ENCODE data around the gene RAP2A.

The RAP2A gene

DNA sequence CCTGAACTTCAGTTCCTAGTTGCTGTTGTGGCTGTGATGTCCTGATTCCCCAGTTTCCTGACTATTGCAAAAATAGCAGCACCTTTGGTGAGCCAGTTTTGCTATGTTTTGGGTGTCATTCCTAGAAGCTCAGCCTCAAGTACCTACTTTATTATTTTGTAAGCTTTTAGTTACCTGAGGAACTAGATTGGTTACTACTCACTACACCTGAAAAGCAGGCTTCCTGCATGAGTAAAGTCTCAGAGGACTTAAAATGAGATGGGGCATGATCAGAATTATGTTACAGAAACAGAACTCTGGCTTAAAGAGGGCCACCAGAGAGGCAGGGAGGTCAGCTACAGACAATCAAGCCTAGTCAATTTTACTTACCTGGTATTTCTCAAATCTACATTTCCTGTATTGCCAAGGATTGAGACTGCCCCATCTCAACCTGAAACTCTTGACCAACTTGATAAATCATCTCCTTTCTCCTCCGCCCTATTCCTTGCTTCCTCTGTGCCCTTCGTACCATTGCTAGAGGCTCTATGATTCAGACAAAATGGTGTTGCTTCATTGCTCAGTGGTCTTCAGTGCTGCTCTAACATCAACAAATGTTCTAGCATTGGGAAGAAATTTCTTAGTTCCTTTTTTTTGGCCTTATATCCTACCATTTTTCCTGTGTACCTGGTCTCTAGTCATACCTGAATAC is 58.9 kb downstream of the RAP2A start:
- no peak for DNase-seq (ENCODE audit: low read depth in 1 of 2, low spot score in 1 of 2)

GRCh38 chr13:97493456-97493855 is 59.5 kb downstream of the RAP2A start:
- no peak for DNase-seq (ENCODE audit: low read depth in 1 of 2, low spot score in 1 of 2)

- DNase-seq (ENCODE audit: low read depth in 1 of 2, low spot score in 1 of 2): no peak
Measured at GRCh38 chr13:97495678-97496077, 61.7 kb downstream of the RAP2A start.

DNA sequence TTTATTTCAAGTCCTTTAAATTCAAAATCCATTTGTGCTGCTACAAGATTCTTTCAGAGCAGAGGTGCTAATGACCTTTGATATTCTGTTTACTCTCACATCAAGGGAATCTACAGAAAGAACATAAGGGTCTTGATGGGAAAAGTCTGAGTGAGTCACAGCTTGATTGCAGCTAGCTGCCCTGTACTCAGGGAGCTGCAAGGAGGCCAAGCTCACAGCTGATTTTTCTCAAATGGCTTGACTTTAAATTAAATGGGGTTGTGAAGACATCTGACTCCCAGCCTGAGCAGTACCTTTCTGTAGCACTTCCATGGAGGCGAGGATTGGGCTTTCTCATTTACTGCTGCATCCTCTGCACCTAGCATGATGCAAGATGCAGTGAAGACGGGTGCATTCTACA is 62.5 kb downstream of the RAP2A start:
- no peak for DNase-seq (ENCODE audit: low read depth in 1 of 2, low spot score in 1 of 2)

GRCh38 chr13:97497400-97497799 is 63.4 kb downstream of the RAP2A start:
- DNase-seq (ENCODE audit: low read depth in 1 of 2, low spot score in 1 of 2): no peak

DNA sequence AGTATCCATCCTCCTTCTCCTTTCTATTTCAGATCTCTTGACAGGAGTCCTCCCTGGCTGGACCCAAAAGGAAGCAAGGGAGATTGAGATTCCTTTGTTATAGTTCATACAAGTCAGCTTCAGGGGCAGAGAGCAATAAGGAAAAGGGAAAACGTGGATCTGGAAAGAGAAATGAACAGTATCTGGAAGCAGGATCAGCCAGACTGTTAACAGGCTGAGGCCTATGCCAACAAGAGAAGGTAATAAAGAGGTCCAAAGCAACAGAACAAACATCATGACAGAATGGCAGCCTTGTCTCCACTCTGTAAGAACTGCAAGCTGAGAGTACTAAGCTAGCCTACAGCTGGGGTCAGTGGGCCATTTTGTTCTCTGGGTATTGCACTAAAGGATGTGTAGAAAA is 64.5 kb downstream of the RAP2A start:
- no peak for DNase-seq (ENCODE audit: low read depth in 1 of 2, low spot score in 1 of 2)

DNA sequence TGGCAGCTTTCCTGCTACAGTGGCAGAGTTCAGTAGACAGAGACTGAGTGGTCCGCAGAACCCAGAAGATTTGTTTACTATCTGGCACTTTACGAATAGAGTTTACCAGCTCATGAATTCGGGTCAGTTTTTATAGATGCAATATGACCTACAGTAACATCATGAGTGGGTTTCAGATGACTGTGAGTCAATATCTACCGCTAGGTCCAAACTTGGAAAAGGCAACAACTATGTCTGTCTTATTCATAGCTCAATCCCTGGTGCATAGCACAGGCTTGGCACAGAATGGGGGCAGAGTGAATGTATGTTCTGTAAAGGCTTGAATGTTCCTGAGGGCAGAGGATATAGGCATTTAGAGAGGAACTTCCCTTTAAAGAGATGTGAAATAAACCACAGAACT is 65.2 kb downstream of the RAP2A start:
- no peak for DNase-seq (ENCODE audit: low read depth in 1 of 2, low spot score in 1 of 2)

DNA sequence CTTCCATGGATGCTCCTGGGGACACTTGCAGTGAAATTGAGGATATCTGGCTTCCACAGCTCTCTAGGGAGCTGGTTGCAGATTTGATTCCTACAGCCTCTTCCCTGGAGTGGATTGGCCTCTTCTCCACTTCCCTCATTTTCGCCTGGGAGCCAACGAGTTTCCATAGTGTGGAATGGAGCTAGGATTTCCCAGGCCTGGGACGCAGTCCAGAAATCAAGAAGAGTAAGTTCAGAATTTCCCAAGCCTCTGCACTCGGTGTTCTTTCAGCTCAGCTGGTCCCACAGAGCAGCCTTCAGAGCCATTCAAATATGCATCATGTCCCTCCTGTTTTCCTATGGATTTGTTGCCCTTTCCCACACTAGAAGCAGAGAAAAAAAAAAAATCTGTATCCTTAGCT is 68.2 kb downstream of the RAP2A start:
- no peak for DNase-seq (ENCODE audit: low read depth in 1 of 2, low spot score in 1 of 2)

GRCh38 chr13:97502706-97503105 is 68.7 kb downstream of the RAP2A start:
- no peak for DNase-seq (ENCODE audit: low read depth in 1 of 2, low spot score in 1 of 2)

- DNase-seq (ENCODE audit: low read depth in 1 of 2, low spot score in 1 of 2): no peak
Measured at GRCh38 chr13:97505017-97505416, 71.0 kb downstream of the RAP2A start.

DNA sequence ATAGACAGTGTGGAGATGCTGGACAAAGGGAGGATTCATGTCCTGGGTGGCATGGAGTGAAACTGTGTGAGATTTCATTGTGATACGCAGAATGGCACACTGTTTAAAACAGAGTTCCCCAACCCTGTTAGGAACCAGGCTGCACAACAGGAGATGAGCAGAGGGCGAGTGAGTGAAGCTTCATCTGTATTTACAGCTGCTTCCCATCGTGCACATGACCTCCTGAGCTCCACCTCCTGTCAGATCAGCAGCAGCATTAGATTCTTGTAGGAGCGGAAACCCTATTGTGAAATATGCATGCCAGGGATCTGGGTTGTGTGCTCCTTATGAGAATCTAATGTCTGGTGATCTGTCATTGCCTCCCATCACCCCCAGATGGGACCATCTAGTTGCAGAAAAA is 72.5 kb downstream of the RAP2A start:
- DNase-seq (ENCODE audit: low read depth in 1 of 2, low spot score in 1 of 2): no peak

DNA sequence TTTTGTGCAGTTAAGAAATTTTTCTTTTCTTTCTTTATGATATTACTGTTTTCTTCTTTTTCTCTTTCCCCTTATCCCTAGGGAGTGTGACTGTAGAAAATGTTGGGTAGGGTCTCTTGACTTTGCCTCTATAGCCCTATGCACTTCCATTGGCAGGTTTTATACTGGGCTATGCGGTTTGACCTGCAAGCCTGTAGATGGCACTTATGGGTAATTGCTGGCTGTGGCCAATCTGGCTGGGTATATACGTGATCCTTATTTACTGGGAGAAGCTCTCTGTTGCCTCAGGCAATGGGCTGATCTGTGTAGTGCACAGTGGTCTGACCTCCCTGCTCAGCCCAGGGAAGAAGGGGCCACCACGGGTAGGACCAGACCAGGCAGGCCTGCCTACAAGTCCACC is 78.8 kb downstream of the RAP2A start:
- no peak for DNase-seq (ENCODE audit: low read depth in 1 of 2, low spot score in 1 of 2)

DNA sequence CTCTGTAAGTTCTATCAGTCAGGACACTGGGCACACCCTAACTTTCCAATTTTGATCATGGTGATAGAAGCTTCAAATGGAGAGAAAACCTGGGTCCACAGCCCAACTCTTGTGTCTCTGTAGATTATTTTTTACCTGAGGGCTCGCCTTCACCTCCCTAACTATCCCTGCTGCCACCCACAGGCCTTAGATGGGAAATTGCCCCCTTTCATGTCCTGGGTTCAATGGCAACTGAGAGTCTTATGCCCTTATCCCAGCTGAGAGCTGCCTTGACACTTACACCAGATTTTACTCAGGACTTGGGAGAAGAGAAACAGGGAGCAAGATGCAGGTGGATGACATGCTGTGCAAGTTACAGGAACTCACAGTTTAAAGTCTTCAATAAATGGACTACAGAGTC is 81.7 kb downstream of the RAP2A start:
- no peak for DNase-seq (ENCODE audit: low read depth in 1 of 2, low spot score in 1 of 2)

GRCh38 chr13:97517967-97518366 is 84.0 kb downstream of the RAP2A start:
- DNase-seq (ENCODE audit: low read depth in 1 of 2, low spot score in 1 of 2): no peak

Data from stimulated activated CD4-positive, alpha-beta T cell treated with anti-CD3 and anti-CD28 coated beads, Interleukin-15, amount 100 ng/mL, for 1 hour (primary cell).